ENCODE results near the gene HLA-DMA. TPM values are rescaled to one million over a fixed set of nuclear protein-coding genes. Genes with fewer than 3 reads are reported as not detected.

Gene HLA-DMA
- total and polyA plus RNA-seq, 2 of the 13 experiments (the other 11 are each of a cell fraction or from before 2014, with no cell fraction given): 0.70 to 0.71 TPM

- TF ChIP-seq ZNF142 (CRISPR knock-in tag; IDR thresholded peaks at IDR 0.05) (no peak), PAXIP1 (CRISPR knock-in tag; conservative IDR thresholded peaks at IDR 0.05) (no peak), ZBTB8A (CRISPR knock-in tag; IDR thresholded peaks at IDR 0.05; ENCODE audit: borderline replicate concordance, low read depth) (no peak; the same call in 1 of the 2 replicates), PAF1 (CRISPR knock-in tag; IDR thresholded peaks at IDR 0.05) (peak; percentile 88; the same call in 1 of the 2 replicates), NR1H2 (CRISPR knock-in tag; IDR thresholded peaks at IDR 0.05; ENCODE audit: borderline replicate concordance, low read depth) (no peak), NFYC (CRISPR knock-in tag; IDR thresholded peaks at IDR 0.05) (no peak), PTBP1 (IDR thresholded peaks at IDR 0.05; ENCODE audit: low read depth, low read length, poor library complexity, severe bottlenecking) (no peak), SRSF4 (IDR thresholded peaks at IDR 0.05; ENCODE audit: low read depth, low read length, poor library complexity, severe bottlenecking) (peak; percentile 52), FOXA3 (CRISPR knock-in tag; IDR thresholded peaks at IDR 0.05) (no peak), CAMTA2 (CRISPR knock-in tag; IDR thresholded peaks at IDR 0.05; ENCODE audit: borderline replicate concordance) (peak; percentile 83; the same call in 1 of the 2 replicates), ZNF891 (CRISPR knock-in tag; IDR thresholded peaks at IDR 0.05) (peak; percentile 81), XBP1 (CRISPR knock-in tag; IDR thresholded peaks at IDR 0.05) (no peak), ZNF670 (CRISPR knock-in tag; IDR thresholded peaks at IDR 0.05; ENCODE audit: borderline replicate concordance) (no peak; the same call in 1 of the 2 replicates), TOPORS (CRISPR knock-in tag; IDR thresholded peaks at IDR 0.05) (no peak; the same call in 1 of the 2 replicates)
- TF ChIP-seq, protein P1, sequence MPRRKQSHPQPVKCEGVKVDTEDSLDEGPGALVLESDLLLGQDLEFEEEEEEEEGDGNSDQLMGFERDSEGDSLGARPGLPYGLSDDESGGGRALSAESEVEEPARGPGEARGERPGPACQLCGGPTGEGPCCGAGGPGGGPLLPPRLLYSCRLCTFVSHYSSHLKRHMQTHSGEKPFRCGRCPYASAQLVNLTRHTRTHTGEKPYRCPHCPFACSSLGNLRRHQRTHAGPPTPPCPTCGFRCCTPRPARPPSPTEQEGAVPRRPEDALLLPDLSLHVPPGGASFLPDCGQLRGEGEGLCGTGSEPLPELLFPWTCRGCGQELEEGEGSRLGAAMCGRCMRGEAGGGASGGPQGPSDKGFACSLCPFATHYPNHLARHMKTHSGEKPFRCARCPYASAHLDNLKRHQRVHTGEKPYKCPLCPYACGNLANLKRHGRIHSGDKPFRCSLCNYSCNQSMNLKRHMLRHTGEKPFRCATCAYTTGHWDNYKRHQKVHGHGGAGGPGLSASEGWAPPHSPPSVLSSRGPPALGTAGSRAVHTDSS (CRISPR knock-in tag; conservative IDR thresholded peaks at IDR 0.05): no peak
- TF ChIP-seq, protein P2, sequence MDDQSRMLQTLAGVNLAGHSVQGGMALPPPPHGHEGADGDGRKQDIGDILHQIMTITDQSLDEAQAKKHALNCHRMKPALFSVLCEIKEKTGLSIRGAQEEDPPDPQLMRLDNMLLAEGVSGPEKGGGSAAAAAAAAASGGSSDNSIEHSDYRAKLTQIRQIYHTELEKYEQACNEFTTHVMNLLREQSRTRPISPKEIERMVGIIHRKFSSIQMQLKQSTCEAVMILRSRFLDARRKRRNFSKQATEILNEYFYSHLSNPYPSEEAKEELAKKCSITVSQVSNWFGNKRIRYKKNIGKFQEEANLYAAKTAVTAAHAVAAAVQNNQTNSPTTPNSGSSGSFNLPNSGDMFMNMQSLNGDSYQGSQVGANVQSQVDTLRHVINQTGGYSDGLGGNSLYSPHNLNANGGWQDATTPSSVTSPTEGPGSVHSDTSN (CRISPR knock-in tag; IDR thresholded peaks at IDR 0.05; ENCODE audit: borderline replicate concordance): no peak
Measured at GRCh38 chr6:32972353-32973143, 19.7 kb upstream of the HLA-DMA start (continued).
